GM13977 (cell line): ENCODE results near the gene P3H2.
"Not testable (repeated sequence)": the region's sequence is repeated elsewhere in the genome, so short reads cannot be mapped to it uniquely, and the experiment has no call there.

Source experiments
- DNase-seq: peaks from one replicate; pipeline ENCODE4 v3.0.0; 2012; ENCODE audit warnings: low spot score
- in situ Hi-C: fragments of 300-500 bp; cut with MboI; formaldehyde crosslinking; loops from one replicate; pipeline ENCODE4 v1.12.0; 2022; ENCODE audit warnings: low sequenced_read_pairs, low pct_unique_long_range_greater_than_20kb, mixed read lengths, inconsistent platforms; ENCODE audit not compliant: unreplicated experiment
- TF ChIP-seq, protein P1 (sequence below): IDR thresholded peaks from 2 replicates; pipeline ENCODE4 v1.5.1; 2012; ENCODE audit warnings: mild to moderate bottlenecking, control low read depth; ENCODE audit not compliant: insufficient read depth; ENCODE audit errors: extremely low read depth, missing control alignments

The P3H2 gene, protein sequence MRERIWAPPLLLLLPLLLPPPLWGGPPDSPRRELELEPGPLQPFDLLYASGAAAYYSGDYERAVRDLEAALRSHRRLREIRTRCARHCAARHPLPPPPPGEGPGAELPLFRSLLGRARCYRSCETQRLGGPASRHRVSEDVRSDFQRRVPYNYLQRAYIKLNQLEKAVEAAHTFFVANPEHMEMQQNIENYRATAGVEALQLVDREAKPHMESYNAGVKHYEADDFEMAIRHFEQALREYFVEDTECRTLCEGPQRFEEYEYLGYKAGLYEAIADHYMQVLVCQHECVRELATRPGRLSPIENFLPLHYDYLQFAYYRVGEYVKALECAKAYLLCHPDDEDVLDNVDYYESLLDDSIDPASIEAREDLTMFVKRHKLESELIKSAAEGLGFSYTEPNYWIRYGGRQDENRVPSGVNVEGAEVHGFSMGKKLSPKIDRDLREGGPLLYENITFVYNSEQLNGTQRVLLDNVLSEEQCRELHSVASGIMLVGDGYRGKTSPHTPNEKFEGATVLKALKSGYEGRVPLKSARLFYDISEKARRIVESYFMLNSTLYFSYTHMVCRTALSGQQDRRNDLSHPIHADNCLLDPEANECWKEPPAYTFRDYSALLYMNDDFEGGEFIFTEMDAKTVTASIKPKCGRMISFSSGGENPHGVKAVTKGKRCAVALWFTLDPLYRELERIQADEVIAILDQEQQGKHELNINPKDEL

DNA sequence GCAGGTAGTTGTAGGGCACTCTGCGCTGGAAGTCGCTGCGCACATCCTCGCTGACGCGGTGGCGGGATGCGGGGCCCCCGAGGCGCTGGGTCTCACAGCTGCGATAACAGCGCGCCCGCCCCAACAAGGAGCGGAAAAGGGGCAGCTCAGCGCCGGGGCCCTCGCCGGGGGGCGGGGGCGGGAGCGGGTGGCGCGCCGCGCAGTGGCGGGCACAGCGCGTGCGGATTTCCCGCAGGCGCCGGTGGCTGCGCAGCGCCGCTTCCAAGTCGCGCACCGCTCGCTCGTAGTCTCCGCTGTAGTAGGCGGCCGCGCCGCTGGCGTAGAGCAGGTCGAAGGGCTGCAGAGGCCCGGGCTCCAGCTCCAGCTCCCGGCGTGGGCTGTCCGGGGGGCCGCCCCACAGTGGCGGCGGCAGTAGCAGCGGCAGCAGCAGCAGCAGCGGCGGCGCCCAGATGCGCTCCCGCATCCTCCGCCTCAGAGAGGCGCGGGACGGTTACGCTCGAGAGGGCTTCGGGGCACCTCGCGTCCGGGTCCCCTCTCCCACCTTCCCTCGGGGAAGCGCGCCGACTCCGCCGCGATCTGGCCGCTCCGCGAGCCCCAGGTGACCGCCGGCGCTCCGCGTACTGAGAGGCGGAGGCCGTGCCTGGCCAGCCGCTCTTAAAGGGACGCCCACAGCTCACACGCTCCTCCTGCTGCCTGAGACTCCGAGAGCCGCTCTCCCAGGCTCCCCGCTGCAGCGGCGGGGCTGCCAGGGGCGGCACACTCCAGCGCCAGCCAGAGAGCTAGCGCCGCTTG lies at the start of gene P3H2:
Gene P3H2 (minus strand): TSS at position 629 of the 792 bp plus-strand sequence. CDS start 166 bp downstream, at position 463.
- in situ Hi-C loops, result no loop called here
- TF ChIP-seq, protein P1, sequence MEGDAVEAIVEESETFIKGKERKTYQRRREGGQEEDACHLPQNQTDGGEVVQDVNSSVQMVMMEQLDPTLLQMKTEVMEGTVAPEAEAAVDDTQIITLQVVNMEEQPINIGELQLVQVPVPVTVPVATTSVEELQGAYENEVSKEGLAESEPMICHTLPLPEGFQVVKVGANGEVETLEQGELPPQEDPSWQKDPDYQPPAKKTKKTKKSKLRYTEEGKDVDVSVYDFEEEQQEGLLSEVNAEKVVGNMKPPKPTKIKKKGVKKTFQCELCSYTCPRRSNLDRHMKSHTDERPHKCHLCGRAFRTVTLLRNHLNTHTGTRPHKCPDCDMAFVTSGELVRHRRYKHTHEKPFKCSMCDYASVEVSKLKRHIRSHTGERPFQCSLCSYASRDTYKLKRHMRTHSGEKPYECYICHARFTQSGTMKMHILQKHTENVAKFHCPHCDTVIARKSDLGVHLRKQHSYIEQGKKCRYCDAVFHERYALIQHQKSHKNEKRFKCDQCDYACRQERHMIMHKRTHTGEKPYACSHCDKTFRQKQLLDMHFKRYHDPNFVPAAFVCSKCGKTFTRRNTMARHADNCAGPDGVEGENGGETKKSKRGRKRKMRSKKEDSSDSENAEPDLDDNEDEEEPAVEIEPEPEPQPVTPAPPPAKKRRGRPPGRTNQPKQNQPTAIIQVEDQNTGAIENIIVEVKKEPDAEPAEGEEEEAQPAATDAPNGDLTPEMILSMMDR, result peak; percentile 32
- peak; percentile 83 for DNase-seq

DNA sequence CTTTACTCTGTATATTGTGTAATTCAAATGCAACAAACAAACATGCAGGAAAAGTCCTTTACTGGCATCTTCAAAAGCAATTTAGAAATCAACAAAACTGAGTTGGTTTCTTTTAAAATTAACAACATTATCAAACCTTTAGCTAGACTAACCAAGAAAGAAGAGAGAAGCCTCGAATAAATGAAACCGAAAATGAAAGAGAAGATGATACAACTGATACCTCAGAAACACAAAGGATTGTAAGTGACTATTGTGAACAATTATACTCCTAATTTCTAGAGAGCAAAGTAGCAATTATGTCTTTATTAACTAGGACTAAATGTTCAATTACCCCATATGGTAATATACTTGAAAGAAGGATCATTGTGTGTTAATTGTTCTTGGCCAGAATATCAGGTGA lies 49.2 kb upstream of the P3H2 start:
- in situ Hi-C loops, result no loop called here
- no peak for DNase-seq

DNA sequence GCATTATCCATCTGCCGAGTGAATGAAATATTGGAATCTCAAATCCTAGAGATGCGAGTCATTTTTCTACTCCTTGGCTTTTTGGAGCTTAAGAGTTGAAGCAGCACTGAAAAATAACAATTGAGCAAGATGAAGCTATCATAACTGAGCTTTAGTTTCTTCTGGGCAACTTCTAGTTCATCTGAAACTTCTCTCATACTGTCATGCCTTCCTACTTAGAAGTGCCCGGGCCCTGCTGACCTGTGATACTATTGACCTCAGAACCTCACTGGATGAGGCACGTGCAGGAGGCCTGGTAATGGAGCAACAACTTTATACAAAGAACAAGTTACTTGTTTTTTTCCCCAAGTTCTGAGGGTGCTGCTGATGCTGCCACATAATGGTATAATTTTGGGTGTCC lies 48.5 kb upstream of the P3H2 start:
- no peak for DNase-seq

More for the DNA sequence above, 49.2 kb upstream of the P3H2 start:
- TF ChIP-seq, protein P1, result no peak

DNA sequence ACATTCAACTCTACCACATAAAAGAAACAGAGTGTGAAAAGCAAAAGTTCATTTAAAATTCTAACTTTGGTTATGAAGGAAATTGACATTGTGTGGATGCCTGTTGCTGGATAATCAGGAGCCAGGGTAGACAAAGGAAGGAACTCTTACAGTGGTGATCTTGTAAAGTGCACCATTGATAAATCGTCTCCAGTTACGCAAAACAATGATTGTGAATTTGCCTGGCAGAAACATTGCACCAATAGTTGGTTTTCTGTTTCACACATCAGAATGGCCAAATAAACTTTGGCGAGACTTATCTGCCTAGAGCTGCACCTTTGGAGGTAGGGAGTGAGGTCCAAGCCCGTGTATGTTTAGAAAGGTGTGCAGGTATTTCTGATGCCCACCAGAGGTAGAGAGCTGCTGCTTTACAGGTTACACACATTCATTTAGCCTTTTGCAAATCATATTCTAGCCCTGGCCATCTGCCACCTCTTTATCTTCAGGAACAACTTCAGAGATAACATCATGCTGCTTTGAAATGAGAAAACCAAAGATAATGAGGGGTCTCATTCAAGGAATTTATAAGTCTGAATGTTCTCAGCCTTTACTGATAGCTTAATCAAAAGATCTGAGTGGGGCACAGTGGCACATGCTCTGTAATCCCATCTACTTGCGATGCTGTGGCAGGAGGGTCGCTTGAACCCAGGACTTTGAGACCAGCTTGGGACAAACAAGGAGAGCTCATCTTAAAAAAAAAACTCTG lies 47.4 kb upstream of the P3H2 start:
- DNase-seq, result no peak
- in situ Hi-C loops, result no loop called here
- TF ChIP-seq, protein P1, result no peak

More for the DNA sequence above, 48.5 kb upstream of the P3H2 start:
- TF ChIP-seq, protein P1, result no peak
- in situ Hi-C loops, result no loop called here

DNA sequence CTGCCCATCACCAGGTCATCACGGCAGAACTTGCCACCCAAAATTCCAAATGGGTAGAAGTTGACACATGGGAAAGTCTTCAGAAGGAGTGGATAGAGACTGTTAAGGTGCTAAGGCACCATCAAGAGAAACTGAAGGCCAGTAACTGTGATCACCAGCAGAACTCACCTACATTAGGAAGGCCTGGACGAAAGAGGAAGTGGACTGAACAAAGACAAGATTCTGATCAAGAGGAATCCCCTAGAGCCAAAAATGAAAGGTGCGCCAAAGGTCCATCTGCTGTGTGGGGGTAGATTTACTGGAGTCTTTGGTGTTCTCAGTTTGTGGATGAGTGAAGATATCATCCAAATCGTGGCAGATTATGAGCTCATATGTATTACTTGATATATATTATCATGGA lies 46.3 kb upstream of the P3H2 start:
- in situ Hi-C loops, result no loop called here
- TF ChIP-seq, protein P1, result no peak
- no peak for DNase-seq

DNA sequence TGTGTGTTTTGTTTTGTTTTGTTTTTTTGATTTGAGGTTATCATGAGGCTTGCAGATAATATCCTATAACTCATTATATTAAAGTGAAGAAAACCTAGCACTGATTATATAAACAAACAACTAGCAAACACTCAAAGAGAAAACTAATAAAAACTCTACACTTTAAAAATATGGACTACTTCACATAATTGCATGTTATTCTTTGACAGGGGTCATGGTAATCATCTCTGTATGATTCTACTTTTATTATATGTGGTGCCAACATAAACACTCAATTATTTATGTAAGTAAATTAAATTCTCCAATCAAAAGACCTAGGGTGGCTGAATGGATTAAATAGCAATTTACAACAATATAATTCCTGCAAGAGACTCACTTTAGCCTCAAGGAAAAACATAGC lies 44.6 kb upstream of the P3H2 start:
- DNase-seq, result no peak
- TF ChIP-seq, protein P1, result no peak
- in situ Hi-C loops, result no loop called here

DNA sequence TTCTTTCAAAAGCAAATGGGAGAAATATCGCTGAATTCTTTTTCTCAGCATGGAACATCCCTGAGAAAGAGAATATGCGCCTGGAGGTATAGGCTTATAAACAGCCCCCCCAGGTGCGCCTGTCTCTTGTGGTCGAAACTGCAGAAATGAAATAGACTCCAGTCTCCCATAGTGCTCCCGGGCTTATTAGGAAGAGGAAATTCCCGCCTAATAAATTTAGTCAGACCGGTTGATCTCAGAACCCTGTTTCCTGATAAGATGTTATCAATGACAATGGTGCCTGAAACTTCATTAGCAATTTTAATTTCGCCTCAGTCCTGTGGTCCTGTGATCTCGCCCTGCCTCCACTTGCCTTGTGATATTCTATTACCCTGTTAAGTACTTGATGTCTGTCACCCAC lies 41.3 kb upstream of the P3H2 start:
- DNase-seq, in situ Hi-C loops: not testable (repeated sequence)
